Right kidney (tissue), 1 donor: ENCODE data around the gene SLC39A9.

Experiments
- DNase-seq: peaks from one replicate; pipeline ENCODE4 v3.0.0-alpha.2; 2016

SLC39A9 gene

DNA sequence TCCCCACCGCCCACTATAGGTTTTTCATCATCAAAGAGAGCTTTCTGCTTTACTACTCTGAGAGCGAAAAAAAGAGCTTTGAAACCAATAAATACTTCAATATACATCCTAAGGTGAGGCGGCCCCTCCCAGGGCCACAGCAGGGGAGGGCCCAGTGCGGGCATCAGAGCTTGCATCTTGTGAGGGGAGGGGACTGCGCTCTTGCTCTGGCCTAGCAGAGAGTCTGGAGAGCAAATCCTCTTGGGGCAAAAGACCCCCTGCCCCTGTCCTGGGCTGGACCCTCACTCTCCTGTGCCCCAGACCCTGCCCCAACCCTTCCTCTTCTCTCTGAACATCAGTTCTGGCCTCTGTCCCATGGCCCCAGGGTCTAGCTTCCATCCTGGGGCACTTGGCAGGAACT lies 101.6 kb downstream of the SLC39A9 start:
- no peak for DNase-seq

DNA sequence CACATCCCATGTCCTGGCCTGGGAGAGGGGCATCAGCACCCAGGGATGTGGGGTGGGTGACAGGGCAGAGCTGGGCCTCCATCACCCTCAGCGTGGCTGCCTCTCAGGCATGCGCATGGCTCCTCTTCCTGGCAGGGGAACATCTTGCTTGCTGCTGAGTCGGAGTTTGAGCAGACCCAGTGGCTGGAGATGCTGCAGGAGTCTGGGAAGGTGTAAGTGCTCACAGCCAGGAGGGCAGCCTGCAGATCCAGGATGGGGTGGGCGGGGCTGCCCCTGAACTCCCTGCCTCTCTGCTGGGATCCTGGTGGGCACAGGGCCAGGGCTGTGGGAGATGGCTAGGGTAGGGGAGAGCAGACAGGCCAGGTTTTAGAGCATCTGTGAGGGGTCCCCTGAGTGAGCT lies 102.2 kb downstream of the SLC39A9 start:
- no peak for DNase-seq

DNA sequence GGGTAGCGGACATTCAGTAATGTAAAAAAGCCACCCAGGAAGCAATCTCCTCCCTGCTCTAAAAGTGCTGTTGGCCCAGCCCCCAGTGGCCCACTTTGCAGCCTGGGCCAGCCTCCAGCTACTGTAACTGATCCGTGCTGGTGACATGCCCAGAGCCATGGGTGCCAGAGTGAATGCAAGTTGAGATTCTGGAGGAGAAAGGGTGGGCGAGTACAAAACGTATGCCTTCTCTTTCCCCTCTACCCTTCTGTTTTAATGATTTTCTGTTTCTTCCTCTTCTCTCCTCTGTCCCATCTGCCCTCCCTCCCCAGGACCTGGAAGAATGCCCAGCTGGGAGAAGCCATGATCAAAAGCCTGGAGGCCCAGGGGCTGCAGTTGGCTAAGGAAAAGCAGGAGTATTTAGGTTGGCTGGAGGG lies 102.9 kb downstream of the SLC39A9 start:
- no peak for DNase-seq

DNA sequence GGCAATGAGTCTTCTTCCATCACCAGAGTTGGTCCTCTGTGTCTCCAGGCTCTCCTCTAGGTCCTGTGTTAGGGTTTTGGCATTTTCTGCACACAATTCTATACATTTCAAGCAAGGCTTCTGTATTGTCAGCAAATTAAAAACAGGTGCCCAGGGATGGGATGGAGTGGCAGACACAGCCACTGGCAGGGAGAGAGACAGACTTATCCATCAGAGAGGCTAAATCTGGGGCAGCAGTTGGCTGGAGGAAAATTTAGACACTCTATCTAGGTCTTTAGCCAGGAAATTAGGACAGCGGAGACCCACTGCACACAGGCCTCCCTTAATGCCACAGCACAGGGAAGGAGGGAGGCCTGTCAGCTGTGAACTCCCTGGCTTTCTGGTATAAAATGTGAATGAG lies 106.3 kb downstream of the SLC39A9 start:
- no peak for DNase-seq

DNA sequence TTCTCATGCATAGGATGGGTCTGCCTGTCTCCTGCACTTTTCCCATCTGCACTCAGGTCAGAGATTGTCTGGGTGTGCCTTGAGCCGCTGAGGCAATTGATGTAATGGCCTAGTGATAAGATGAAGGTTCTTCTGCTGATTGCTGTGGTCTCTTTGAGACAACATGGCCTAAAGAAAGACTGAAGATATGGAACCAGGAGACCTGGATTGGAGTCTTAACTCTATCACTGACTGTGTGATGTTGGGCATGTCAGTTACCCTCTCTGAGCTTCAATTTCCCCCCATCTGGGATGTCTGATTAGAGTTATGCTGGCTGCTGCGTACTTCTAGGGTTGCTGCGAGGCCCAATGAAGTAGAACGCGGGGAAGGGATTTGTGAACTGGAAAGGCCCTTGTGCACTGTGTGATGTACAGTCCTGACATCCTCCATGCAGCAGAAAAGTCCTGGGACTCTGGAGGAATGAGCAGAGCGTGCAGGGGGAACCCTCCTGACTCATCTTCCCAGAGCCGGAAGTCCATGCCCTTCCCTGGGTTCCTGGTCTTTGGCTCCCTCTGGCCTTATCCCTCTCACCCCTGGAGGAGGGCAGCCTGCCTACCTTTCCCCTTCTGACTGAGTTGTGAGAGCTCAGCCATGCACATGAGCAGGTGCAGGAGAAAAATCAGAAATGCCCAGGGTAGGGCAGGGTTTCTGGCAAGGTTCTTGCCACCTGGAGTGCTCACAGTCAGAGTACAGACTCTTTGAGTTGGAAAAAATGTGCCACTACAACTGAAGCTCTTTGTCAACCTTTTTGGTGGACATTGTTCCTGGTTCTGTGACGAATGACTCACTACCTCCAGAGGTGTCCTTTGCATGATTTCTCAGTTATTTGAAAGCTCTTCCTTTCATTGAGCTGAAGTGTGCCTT lies 107.1 kb downstream of the SLC39A9 start:
- no peak for DNase-seq

DNA sequence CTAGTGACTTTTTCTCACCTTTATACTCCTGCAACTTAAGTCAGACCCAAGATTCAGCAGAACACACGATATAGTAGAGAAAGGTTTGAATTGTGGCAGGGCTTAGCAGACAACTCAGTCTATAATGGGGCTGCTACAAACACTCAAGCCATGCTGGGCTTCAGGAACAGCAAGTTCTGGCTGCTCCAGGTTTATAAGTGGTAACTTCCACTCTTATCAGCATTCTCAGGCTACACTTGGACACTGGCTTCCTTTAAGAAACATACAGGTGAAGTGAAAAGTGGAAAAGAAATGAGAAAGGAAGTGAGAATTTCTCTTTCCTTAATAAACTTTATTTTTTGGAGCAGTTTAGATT lies 107.7 kb downstream of the SLC39A9 start:
- no peak for DNase-seq
